Eye (tissue), 1 donor: ENCODE data around the gene SLC49A4.
A peak's percentile ranks its signal among the peaks of the same experiment; 100 is the strongest.

Experiments used
- DNase-seq: peaks from one replicate; pipeline ENCODE4 v3.0.0-alpha.2; 2015

SLC49A4 gene

DNA sequence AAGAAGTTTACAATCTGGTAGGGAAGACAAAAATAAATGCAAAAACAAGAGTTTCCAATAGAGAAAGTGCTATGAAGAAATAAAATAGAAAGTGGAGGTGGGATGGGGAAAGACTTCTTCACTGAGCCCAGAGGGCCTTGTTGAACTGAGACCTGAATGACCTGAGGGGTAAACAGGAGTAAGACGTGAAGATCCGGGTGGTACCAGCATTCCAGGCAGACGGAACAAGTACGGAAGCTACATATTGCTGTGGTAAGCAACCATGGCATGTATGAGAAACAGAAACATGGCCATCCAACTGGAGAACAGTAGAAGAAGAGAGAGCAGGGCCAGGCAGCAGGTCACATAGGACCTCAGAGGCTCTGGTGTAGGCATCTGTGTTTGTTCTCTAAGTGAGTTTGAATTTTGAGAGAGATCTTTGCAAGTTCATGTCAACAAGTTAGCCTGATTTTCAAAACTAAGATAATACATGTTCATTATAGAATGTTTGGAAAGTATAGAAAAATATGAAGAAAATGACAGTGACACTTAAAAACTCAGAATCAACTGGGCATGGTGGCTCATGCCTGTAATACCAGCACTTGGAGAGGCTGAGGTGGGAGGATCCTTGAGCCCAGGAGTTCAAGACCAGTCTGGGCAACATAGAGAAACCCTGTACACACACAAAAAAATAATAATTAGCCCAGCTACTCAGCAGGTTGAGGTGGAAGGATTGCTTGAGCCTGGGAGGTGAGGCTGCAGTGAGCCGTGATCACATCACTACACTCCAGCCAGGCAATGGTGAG lies 64.3 kb downstream of the SLC49A4 start:
- no peak for DNase-seq

DNA sequence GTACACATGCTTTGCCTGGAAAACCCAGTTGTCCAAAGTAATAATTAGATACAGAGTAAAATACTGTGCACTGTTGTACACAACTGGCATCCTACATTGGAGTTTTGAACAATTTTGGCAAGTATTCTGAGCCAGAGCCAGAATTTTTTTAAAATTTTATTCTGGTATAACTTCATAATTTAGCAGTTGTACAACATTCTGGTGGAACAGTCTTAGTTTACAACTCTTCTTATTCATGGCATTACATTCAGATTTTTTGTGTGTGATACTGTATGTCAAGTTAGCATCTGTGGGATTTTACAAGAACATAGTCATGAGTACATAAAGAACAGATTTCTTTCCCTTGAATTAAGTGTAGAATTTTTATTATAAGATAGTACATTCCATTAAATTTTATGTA lies 67.5 kb downstream of the SLC49A4 start:
- no peak for DNase-seq

DNA sequence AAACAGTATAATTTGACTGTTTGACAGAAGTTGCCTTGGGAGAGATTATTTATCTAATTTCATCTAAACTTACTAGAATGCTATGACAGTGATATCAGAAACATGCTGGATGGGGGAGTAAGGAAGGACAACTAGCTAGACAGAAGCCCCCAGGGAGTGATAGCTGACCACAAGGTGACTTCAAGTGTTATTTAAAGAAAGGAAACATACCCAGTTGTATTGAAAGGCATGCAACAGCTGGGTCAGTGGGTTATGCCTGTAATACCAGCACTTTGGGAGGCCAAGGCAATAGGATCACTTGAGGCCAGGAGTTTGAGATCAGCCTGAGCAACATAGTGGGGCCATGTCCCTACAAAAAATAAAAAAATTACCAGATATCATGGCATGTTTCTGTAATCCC lies 69.6 kb downstream of the SLC49A4 start:
- no peak for DNase-seq

DNA sequence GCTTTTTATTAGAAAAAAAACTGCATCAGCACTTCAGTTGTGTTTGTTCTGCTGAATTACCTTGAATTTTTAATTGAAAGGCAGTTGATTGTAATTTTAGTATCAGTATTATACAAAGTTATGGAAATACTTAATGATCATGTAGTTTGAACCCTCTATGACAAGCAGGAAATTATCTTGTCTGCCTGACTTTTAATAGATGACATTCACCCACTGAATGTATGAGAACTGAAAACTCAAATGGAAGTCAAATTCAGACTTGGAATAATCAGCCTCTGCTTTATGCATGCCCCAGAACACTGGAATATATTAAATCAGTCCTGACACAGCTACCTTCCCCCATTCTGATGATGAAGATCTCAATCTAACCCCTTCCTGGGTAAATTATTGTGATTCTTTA lies 73.5 kb downstream of the SLC49A4 start:
- no peak for DNase-seq

DNA sequence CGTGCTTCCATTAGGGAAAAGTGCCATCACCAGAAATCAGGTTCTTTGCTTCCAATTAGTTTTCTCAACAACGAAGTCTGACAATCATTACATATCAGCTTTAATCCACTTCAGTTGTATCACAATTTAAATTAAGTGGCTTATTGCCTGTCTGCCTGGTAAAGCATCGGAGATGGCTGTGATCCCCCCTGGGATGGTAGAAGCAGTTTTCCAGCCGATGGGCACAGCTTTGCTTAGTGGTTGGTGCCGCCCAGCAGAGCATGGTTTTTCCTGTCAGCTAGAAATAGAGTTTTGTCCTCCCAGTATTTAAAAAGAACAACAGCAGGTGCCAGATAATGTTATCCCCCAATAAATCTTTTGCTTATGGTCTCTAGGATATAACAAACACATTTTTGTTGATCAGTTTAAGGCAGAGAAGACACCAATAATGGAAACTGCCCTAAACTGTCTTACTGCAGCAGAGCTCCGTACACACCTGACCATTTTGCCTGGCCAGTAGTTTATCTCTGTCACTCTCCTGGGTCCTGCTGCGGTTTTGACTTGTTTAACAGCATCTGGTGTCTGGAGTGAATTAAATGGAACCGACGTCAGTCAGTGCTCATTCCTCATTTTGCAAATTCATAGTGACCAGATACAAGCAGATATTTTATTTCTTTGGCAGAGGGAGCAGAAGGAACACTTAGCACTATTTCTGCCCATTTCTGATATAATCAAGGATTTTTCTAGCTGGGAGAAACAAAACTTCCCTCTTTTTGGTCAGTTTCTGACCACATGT lies 79.1 kb downstream of the SLC49A4 start:
- DNase-seq, result peak; percentile 62

DNA sequence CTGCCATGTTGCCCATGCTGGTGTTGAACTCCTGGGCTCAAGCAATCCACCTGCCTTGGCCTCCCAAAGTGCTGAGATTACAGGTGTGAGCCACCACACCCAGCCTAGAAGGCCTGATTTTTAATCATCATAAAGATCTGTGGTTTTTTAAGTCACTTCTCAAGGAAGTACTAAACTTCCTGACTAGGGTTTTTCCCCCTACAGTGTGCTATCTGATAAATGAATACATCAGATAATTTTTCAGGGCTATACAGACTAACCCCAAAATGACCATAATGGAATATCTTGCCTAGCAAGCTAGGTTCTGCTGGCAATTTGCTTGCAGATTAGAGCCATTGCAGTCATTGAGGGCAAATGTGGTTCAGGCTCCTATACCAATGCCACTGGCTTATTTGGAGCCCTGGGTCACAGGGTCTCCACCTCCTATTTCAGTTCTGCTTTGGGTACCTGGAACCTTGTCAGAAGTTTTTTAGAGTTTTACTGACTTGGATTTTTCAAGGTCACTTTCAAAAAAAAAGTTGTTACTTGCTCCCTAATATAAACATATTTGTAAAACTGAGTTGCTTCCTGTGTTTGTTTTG lies 80.8 kb downstream of the SLC49A4 start:
- no peak for DNase-seq

DNA sequence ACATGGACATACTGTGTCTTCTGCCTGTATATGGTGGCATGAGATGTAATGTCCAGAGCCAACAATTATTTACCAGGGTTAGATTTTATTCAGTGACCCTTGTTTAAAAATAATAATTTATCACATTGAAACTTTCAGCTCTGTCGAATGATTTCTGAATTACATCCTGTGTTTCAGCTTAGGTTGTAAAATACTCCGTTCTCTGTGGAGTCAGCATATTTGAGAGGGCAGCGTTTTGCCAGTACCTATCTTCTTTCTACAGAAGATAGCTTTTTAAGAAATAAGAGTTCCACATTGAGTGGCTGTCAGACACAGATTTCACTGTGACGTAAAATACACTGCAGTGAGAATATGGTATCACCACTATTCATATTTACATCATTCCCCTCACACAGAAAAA lies 85.3 kb downstream of the SLC49A4 start:
- DNase-seq, result no peak

DNA sequence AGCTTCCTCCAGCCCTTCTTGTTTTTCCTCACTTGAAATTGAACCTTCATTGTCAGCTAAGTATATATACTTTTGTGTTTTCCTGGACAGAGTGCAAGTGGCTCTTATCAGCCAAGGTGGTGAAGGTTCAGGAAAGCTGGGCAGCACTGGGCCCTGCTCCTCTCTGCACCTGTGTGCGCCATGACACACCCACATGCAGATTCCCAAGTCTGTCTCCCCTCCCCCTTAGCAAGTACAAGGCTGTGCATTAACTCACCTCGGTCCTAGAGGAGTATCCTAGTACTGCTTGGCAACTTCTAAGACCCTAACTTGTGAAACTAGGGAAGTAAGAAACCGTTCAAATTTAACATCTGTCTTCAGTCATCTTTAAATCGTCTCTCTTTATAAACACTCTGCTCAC lies 85.8 kb downstream of the SLC49A4 start:
- DNase-seq, result no peak

DNA sequence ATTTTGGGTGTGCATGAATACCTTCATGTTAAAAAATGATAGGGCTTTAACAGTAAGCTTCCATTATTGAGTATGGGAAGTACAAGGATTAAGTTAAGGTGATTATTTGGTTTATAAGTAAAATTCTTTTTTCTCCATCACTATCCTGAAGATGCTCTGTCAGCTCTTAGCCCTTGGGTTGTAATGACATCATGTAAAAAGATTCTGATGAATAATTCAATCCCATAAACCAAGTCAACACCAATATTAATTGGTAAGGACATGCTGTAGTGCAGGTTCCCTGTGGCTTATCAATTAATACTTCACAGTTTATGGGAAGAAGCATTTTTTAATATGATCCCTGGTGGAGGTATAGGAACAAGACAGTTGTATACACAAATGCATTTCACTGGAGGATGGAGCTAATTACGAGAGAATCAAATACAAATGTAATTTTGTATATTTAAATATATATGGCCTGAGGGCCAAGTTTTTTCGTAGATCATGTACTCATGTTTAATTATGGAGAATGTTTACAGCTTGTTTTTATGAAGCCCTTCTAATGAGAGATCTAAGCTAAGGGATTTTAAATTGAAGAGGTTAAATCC lies 87.6 kb downstream of the SLC49A4 start:
- no peak for DNase-seq

DNA sequence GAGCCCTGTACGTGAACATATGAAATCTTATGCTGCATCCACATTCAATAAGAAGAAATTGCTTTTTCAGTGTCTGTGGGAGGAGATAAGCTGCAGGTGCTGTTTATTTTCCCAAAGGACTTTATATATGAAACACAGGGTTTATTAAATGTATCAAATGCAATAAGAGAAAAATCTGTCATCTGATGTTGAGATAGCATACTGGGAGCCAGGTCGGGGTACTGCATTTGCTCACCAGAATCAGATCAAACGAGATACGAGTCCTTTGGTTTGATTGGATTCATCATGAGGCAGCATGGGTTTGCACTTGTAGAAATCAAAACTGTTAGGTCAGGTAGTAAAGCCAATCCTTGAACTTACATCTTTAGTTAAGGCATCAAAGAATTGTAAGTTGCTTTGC lies 91.4 kb downstream of the SLC49A4 start:
- no peak for DNase-seq

DNA sequence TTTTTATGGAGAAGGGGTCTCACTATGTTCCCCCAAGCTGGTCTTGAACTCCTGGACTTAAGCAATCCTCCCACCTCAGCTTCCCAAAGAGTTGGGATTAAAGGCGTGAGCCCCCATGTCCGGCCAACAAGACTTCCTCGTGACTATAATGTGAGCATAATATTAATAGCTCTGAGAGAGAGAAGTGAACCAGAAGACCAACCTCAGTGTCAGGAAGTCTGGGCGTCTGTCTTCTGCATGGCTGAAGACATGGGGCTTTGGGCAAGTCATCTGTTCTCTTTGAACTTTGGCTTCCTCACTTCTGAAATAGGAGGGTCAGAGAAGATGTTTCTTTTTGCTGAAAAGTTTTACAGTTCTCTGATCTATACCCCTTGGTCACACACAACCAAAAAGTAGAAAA lies 92.1 kb downstream of the SLC49A4 start:
- no peak for DNase-seq

DNA sequence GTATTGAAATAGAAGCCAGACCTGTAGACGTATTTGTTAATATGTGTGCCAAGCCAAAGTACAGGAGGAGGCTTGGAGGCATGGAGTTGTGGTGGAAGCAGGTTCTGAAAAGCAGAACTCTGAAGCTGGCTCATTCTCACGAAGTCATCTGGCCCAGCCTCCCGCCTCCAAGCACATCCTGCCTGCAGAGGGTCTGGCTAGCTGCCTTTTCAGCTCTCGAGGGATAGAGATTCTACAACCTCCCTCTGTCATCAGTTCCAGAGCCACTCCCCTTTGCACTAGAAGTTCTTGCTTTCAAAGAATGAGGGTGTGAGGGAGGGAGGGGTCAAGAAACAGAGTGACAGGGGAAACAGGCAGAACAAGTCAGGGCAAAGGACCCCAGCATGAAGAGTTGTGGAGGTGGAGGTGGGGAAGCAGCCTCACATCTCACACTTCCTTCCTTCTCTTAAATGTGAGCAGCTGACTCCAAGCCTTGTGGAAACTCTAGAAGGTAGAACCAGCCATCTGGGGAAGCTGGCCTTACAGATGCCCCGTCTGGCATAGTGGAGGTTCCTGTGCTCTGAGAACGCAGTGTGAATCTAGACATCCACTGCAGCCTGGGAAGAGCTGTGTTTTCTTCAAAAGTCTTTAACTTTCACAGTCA lies 95.3 kb downstream of the SLC49A4 start:
- peak; percentile 59 for DNase-seq

DNA sequence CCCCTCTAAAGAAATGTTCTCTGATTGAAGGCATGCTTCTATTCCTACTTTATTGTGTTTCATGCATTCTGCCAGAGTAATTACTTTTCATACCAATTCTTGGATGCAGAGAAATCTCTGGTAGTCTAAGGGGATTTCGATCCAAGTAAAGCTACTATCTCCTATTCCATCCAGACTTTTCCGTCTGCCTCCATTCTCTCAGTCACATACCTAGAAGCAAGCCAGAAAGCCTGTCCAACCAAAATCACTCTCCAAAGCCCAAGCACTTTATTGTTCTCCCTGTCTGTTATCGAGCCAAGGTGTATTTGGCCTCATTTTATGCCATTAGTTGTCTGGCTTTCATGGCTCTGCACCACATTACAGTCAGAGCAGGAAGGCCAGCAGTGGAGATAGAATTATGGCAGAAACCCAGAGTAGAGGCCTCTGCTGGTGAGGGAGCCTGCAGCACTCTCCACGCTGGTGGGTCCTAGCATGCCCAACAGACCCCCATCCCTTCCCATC lies 95.9 kb downstream of the SLC49A4 start:
- no peak for DNase-seq

DNA sequence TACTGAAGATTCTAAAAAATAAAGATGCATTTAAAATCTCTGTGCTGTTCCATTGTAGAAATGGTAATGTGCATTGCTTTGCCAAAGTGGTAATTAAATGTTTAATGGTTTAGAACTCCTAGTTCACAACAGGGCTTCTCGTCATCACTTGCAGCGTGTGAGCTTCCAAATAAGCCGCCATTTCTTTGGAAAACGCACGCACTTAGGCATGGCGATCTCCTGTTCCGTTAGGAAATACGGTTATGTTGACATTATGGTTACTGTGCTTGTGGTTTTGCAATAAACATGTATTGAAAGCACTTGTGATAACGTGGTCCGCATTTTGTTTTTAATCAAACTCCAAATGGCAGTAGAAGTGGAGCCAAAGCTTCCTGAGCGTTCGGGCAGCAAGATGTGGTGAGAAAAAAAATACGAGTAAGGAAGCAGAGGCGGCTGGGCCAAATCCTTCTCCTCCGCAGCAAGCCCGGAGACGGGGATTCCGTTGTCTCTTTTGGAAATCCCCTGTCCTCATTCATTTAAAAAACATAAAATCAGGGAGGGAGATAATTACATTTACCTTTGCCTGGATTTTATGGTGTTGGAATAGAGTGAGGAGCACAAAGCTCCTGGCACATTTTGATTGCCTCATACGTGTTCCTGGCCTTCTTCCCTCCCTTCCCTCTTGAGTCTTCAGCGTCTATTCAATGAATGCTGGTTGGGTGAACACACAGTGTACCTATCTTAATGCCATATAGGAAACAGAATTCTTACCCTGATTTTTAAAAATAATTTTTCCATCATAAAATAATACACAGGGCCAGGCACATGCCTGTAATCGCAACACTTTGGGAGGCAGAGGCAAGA lies 97.5 kb downstream of the SLC49A4 start:
- no peak for DNase-seq

DNA sequence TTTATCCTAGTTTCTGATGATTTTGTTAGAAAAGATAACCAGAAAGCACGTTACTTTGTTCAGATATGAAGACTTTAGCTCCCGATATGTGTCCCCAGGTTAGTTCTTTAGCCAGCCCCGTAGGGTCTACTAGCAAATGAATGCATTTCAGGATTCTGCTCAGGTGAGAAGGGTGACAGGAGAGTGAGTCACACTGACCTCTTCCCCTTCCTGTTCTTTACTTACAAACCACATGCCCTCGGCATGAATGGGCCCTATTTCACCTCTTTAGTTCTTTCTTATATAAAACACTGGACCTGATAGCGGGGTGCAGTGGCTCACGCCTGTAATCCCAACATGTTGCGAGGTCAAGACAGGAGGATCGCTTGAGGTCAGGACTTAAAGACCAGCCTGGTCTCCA lies 98.4 kb downstream of the SLC49A4 start:
- no peak for DNase-seq

DNA sequence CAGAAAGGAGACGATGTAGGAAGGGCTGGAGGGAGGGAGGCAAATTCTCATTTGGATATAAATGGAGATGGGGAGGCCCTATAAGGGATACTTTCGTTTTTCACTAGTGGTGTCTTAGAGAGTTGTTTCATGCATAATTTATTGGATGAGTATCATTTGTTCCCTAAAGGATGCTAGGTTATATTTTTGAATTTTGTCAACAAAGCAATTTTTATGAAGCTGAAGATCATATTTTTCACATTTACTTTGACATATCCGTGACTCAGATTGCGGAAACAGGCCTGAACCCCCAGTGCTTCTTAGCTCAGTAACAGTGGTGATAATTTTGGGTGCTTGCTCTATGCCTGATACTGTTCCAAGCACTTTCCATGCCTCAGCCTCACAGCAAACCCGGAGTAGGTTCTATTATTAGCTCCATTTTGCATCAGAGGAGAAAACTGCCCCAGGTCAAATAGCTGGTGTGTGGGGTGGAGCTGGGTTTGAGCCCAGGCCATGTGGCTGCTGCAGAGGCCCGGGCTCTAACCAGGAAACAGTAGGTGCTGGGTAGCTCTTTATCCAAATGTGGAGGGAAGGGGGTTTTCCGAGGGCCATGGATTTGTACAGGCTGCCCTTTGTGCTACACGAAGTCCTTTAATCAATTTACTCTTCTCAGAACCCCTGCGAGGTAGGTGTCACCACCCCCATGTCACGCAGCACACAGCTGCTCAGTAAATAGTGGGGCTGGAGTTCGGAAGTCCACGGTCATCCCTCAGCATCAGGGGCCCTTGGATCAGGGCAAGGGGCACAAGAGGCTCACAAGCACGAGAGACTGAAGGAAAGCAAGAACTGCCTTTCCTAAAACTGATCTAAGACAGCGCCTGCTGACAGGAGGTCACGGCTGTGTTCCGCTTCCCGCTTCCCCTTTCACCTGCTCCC lies 99.1 kb downstream of the SLC49A4 start:
- DNase-seq, result no peak

DNA sequence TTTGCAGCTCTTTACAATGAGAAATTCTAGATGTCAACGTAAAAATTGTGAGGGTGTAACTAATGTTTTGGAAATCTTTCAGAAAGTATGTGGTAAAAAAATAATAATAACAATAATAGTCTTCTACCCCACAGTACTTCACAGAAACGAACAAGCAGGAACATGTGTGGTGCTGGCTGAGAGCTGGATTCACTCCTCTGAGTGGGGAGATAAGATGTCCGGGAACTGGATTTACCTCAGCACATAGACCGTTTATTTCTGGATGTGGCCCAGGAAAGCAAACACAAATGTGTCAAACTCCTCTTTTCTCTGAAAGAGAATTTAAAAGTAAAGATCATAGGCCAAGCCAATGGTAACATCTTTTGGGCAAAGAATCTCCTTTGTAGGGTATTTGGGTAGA lies 103.4 kb downstream of the SLC49A4 start:
- no peak for DNase-seq

DNA sequence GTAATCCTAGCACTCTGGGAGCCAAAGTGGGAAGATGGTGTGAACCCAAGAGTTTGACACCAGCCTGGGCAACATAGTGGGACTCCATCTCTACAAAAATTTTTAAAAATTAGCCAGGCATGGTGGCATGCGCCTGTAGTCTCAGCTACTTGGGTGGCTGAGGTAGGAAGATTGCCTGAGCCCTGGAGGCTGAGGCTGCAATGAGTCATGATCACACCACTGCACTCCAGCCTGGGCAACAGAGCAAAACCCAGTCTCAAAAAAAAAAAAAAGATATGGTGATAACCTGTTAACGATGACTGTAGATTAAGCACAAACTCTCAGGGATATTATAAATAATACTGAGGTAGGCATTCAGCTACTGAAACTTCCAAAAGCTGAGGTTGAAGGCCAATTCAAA lies 107.5 kb downstream of the SLC49A4 start:
- DNase-seq, result no peak

DNA sequence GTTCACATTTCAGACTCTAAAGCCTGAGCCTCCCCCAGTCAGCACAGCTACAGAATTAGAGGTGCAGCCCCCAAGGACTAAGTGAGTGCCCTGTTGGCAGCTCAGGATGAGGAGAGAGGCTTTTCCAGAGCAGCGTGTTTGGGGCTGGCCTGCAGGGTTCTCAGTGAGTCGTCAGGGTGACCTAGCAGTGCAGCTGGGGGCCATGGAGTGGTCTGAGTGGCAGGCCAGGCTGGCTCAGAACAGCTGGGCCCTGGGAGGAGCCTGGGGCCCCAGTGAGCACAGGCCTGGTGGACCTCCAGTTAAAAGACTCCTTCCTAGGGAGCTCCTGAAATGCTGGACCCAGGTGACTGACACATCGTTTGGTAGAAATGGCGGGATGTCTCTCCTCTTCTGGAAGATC lies 108.3 kb downstream of the SLC49A4 start:
- DNase-seq, result no peak

DNA sequence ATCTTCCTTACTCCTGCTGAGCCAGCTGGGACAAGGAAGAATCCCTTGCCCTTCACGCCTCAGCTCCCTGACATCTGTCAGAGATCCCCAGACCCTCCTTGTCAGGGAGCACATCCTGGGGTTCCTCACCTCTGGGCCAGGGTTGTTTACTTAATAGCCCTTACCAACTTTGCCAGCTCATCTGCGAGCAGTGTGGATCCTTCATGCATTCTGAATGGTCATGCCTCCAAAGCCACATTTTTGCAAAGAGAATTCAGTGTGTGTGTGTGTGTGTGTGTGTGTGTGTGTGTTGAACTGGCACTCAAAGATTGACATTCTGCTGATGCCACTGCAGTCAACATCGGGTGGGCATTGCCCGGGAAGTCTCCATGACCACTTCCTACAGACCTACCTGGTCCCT lies 112.6 kb downstream of the SLC49A4 start:
- DNase-seq, result no peak

DNA sequence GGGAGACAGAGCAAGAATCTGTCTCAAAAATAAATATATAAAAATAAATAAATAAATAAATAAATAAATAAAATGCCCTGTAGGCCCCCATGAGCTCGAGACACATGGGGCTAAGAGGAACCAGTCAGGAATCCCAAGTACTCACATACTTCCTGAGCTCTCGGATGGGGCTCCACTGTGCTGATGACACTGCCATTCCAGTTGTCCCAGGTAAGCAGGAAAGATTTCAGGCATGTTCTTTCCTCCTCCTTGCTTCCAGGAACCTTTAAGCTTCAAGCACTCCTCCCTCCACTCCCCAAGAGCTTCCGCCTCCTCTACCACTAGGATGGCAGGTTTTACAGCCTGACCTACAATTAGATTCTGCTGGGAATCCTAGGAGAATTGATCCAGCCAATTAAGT lies 113.4 kb downstream of the SLC49A4 start:
- peak; percentile 32 for DNase-seq
